GM18505 (cell line): Measurements from ENCODE around the gene MTOR.
"Not testable (repeated sequence)": the region's sequence is repeated elsewhere in the genome, so short reads cannot be mapped to it uniquely, and the experiment has no call there.

Experiments
- ATAC-seq: cut with Tn5 transposase; IDR thresholded peaks from one replicate; pipeline ENCODE4 v1.9.1; 2021; ENCODE audit not compliant: unreplicated experiment
- POLR2A ChIP-seq: IDR thresholded peaks from 4 replicates; pipeline ENCODE4 v1.6.1; 2011; ENCODE audit warnings: borderline replicate concordance; ENCODE audit not compliant: insufficient read depth, insufficient read length; ENCODE audit errors: extremely low read depth

Gene MTOR

GRCh38 chr1:11130406-11130805 lies 131.9 kb downstream of the MTOR start:
- TF ChIP-seq POLR2A: no peak
- no peak for ATAC-seq

GRCh38 chr1:11129649-11130390 lies 132.5 kb downstream of the MTOR start:
- TF ChIP-seq POLR2A: no peak
- ATAC-seq: no peak

- ATAC-seq: no peak
- no peak for TF ChIP-seq POLR2A
Measured at GRCh38 chr1:11126569-11126968, 135.8 kb downstream of the MTOR start.

- ATAC-seq: no peak
- TF ChIP-seq POLR2A: no peak
Measured at GRCh38 chr1:11125931-11126330, 136.4 kb downstream of the MTOR start.

- no peak for ATAC-seq
- no peak for TF ChIP-seq POLR2A
Measured at GRCh38 chr1:11124965-11125364, 137.4 kb downstream of the MTOR start.

GRCh38 chr1:11116318-11116717 lies 146.0 kb downstream of the MTOR start:
- ATAC-seq: no peak
- no peak for TF ChIP-seq POLR2A

GRCh38 chr1:11114966-11115365 lies 147.4 kb downstream of the MTOR start:
- no peak for TF ChIP-seq POLR2A
- no peak for ATAC-seq

- no peak for ATAC-seq
- no peak for TF ChIP-seq POLR2A
Measured at GRCh38 chr1:11109047-11109760, 153.1 kb downstream of the MTOR start.

GRCh38 chr1:11107599-11107998 lies 154.8 kb downstream of the MTOR start:
- no peak for TF ChIP-seq POLR2A
- no peak for ATAC-seq

GRCh38 chr1:11105586-11105985 lies 156.8 kb downstream of the MTOR start:
- no peak for ATAC-seq
- TF ChIP-seq POLR2A: no peak

- no peak for TF ChIP-seq POLR2A
- ATAC-seq: no peak
Measured at GRCh38 chr1:11101347-11101746, 161.0 kb downstream of the MTOR start.

GRCh38 chr1:11100806-11101205 lies 161.5 kb downstream of the MTOR start:
- ATAC-seq: not testable (repeated sequence)

GRCh38 chr1:11100149-11100493 lies 162.2 kb downstream of the MTOR start:
- no peak for ATAC-seq
- no peak for TF ChIP-seq POLR2A
